Measurements from ENCODE around the gene RPL35.

Gene RPL35

DNA sequence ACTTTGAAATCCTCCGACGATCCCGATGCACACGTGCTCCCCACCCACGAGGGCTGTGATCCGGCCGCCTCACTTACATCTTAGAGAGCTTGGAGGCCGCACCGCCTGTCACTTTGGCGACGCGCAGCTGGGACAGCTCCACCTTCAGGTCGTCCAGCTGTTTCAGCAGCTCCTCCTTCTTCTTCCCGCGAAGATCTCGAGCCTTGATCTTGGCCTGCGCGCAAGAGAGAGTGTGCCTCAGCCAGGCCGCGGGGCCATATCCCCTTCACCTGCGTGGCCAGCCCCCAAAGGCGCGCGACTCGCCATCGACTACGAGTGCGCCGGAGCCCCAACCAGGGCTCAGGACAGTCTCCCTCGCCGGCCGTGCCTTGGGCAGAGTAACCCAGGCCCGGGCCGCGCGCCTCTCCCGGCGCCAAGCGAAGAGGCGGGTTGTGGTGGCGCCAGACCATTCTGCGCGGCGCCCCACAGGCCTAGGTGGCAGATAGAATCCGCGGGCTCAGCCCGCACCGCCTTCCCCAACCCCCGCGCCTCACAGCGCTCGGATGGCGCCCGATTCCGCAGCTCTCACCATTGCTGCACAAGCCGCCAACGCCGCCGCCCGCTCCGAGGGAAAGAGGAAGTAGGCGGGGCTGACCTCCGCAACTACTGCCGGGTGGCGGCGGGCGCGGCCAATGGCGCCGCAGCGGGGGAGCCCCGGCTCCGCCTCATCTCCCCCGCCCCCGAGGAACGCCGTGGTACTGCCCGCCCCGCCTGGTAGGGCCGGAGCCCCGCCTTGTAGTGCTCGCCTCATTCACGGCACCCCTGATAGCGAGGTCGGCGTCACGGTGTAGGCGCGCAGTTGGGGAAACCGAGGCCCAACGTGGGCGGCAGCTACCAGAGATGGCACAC, at the start of gene RPL35, which contains the start of gene ARPC5L:
Gene RPL35, minus strand, starts transcription at position 616 of the 888 bp plus-strand sequence. Its CDS starts 45 bp downstream, at position 571.
Gene ARPC5L, plus strand, starts transcription at position 789 of the 888 bp plus-strand sequence. CDS start 7,161 bp downstream, outside the sequence.
- DNase-seq (ENCODE audit: low read depth), result peak; percentile 94

DNA sequence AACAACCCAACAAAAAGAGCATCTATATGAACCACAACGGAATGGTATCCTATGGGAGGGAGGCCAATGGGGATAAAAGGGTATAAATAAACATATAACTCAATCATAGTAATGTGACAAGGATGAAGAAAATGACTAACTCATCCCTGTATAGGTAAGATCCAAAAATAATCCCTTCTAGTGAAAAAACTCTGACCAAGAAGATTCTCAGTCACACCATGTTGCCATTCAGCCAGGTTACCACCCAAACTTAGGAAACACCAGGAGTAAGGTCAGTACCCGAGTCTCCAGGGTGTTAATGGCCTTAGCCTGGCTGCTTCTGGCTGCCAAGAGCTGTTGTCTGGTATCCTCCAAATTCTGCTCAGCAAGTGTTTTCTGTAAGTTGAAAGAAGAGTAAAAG, 46.3 kb upstream of the RPL35 start:
- no peak for DNase-seq (ENCODE audit: low read depth)

DNA sequence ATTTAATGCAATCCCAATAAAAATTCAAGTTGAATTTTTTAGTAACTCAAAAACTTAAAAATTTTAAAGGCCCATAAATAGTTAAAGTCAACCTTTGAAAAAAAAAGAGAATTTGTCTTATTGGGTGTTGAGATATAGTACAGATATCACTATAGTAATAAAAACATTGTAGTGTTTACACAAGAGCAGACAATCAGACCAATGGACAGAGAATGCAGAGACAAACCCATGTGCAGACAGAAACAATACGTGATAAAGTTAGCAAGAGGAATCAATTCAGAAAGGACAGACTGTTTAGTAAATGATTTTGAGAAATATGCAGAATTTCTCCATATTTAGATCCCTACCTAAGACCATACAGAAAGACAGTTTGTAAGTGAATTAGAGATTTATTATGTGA, 45.2 kb upstream of the RPL35 start:
- no peak for DNase-seq (ENCODE audit: low read depth)

DNA sequence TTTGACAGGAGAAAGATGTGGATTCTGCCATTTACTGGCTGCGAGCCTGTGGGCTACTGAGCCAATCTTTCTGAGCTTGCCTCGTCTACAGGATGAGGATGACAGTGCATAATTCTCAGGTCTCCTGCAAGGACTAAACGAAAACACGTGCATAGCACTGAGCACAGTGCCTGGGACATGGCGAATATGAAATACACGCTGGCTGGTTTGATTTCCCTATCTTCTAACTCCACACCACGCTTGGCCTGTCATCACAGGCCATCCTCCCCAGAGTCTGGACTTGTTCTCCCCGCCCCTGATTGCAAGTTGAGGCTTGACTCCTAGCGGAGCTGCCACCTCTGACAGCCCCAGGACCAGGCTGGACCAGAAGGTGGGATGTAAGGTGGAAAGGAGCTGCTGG, 38.1 kb upstream of the RPL35 start:
- no peak for DNase-seq (ENCODE audit: low read depth)

DNA sequence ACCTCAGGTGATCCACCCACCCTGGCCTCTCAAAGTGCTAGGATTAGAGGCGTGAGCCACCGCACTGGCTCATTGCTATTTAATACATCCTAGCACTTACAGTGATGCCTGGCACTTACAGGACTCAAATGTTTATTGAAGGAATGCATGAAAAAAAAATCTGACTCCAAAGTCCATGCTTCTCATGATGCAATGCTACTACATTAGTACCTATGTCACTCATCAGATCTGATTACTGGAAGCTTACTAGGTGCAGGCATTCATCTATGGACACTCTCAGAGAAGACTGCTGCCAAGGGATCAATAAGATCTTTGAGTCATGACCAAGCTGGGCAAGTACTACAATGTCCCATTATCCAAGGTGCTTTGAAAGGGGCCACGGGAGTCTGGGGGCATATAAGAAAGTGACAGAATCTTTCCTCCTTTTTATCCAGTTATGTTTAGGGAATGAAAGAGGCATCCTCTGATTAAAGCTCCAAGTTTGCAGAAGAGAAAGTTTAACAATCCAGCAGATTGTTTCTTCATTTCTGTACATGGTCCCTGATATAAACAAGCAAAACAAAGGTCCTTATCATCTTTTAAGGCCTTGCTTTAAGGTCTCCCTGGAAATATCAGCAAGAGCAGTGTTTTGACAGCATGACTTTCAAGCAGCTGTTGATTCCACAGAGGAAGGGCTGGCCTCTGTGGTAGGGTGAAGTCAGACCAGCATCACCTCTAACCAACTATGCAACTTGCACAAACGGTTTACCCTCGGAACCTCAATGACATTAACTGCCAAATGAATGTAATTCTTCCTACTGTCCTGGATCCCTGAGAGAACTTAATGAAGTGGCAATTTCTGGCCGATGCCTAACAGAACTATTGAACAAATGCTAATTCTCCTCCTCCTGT, 36.1 kb upstream of the RPL35 start:
- no peak for DNase-seq (ENCODE audit: low read depth)

DNA sequence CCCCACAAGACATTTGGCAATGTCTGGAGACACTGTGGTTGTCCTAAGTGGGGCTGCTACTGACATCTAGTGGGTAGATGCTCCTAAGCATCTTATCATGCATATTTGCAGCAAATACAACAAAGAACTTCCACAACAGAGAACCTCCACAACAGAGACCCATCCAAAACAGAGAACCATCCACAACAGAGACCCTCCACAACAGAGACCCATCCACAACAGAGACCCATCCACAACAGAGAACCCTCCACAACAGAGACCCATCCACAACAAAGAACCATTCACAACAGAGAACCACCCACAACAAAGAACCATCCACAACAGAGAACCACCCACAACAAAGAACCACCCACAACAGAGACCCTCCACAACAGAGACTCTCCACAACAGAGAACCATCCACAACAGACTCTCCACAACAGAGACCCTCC, 33.0 kb upstream of the RPL35 start:
- DNase-seq (ENCODE audit: low read depth), result peak; percentile 13

DNA sequence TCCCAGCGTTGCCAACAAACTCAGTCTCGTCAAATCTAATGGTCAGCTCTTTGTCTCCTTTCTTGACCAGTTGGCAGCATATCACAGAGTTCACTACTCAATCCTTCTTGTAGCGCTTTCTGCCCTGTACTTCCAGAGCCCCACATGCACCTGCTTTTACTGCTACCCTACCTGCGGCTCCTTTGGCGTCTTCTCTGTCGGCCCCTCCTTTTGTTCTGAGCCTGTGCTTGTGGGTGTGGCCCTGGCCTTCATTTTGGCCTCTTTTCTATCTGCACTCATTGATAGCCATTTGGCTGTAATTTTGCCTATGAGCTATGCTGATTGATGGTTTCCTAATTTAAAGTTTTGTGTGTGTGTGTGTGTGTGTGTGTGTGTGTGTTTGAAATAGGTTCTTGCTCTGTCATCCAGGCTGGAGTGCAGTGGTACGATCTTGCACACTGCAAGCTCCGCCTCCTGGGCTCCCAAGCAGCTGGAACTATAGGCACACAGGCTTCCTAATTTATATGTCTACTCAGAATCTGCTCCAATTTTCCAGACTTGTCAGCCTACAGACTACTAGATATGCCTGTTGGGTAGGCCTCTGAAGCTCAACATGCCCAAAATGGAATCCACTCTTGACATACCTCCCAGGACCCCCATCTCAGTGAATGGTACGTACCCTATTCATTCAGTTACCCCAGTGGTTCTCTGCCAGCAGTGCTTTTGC, 32.4 kb upstream of the RPL35 start:
- no peak for DNase-seq (ENCODE audit: low read depth)

DNA sequence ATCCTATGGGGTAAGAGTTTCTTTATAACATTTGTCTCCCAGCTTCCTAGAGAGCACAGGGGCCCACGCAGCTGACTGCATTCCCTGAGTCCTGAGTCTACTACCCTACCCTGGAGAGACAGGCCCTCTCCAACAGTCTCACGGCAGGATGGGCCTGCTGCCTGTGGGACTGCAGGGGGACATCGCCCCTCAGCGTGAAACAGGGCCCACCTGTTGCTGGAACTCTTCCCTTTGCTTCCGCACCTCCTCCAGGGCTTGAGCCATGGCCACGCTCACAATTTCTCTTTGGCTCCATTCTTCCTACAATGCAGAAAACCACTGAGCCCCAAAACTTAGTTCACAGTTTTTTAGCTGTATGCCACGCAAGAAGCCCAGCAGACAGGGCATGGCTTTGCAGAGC, 28.4 kb upstream of the RPL35 start:
- no peak for DNase-seq (ENCODE audit: low read depth)

DNA sequence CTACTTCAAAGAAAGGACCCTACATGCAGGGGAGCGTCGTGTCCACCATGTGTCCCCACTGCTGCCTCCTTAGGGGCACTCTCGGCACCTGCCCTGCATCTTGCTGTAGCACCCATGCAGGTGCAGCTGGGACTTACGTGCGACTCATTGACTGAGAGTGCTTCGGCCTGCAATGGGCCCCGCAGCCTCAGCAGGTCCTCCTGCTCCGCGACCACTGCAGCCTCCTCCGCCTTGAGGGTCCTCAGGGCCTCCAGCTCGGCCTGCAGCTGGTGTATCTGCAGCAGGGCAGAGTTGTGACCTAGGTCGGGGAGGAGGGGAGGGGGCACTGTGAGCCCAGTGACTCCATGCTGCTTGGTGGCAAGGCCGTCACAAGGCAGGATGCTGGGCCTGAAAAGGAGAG, 27.2 kb upstream of the RPL35 start:
- no peak for DNase-seq (ENCODE audit: low read depth)

DNA sequence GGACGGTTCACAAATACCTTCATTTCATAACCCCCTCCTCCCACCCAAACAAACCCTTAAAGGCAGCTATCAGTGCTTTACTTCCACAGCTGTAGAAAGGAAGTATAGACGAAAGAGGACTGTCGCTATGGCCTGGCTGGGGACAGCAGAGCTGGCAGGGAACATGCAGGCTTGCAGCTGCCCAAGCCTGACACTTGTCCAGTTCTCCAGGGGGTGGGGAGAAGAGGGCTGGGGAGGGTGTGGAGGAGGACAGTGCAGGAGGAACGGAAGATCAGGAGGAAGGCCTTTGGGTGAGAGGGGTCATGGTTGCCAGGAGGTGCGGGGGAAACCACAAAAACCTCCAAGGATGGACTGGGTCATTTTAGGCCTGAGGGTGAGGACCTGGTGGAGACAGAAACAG, 26.1 kb upstream of the RPL35 start:
- DNase-seq (ENCODE audit: low read depth), result no peak

DNA sequence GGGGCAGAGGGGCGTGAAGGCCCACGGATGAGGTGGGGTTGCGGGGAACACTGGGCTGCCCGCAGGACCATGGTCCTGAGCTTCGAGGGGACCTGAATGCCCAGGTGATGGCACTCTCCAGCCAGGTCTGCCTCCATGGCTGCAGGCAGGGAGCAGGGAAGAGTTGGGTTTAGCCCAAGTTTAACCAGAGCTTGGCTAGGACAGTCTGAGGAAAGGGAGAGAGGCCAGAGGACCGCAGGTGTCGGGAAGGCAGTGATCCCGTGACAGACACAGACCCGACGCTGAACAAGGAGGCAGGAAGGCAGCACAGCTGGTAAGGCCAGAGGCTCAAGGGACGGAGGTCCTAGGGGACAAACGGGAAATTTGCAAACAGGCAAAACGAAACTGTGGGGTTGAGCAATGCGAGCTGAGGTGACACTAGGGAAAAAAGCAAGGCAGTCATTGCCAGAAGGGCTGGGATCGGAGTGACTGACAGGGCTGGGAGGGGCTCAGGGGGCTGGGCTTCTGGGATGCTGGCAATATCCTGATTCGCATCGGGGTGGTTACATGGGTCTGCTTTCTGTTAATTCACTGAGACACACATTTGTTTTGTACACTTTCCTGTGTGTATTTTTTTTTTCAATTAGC, 25.2 kb upstream of the RPL35 start:
- no peak for DNase-seq (ENCODE audit: low read depth)

DNA sequence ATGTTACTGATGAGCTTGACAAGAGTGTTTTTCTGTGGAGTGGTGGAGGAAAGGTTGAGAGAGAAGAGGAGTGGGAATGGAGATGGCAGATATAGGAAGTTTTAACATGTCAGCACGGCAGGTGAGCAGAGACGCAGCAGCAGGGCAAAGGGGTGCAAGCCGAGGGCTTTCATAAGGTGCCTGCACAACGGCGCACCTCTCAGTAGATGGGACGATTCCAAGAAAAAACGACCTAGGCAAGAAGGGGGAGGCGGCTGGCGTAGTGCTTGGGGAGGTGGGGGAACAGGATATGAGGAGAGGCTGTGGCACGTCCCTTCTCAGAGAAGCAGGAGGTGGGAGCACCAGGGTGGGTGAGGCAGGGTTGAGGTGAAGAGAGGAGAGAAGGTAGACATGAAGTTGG, 24.7 kb upstream of the RPL35 start:
- no peak for DNase-seq (ENCODE audit: low read depth)

DNA sequence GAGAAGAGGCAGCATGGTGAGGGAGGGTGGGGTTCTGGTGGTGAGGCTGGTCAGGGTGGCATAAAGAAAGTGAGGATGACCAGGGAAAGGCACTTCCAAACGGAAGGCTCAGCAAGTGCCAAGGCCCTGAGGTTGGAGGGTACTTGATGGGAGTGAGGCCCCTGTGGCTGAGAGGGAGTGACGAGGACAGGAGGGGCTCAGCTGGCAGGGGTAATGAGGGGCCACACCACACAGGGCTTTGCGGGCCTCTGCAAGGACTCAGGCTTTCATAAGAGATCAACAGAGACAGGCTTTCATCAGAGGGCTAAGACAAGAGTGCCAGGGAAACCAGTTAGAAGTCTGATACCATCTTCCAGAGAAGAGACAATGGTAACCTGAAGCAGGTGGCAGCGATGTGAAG, 23.8 kb upstream of the RPL35 start:
- DNase-seq (ENCODE audit: low read depth), result no peak

DNA sequence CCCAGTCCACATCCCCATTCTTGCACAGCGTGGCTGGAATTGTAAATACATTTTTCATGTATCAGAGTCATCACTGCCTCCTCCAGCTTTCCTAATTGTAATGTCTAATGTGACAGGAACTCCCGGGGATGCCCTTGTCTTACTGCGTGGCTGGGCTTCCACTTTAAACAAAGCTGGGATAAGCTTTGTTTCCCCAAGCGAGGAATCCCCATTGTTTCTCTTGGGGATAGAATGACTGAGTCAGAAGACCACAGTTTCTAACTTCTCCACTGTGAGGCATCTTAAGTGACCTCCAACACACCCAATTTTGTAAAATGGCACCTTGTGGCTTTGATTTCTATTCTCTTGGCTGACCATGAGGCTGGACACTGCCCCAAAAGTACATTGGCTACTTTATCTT, 22.6 kb upstream of the RPL35 start:
- DNase-seq (ENCODE audit: low read depth), result no peak

DNA sequence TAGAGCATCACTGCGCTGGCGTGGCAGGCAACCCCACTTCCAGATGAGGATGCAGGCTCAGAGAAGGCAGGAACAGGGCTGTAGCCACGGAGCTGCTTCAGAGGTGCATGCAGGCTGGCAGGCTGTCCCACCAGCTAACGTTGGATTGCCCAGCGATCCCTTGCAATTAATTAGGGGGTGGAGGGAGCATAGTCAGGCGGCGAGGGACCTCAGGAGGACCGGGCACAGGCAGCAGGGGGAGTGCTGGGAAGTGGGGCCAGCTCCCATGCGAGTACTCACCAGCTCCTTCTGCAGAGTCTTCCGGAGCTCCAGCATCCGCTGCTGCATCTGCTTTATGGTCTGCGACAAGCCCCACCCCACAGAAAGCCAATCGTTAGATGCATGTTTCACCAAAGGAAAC, 20.5 kb upstream of the RPL35 start:
- DNase-seq (ENCODE audit: low read depth), result no peak

DNA sequence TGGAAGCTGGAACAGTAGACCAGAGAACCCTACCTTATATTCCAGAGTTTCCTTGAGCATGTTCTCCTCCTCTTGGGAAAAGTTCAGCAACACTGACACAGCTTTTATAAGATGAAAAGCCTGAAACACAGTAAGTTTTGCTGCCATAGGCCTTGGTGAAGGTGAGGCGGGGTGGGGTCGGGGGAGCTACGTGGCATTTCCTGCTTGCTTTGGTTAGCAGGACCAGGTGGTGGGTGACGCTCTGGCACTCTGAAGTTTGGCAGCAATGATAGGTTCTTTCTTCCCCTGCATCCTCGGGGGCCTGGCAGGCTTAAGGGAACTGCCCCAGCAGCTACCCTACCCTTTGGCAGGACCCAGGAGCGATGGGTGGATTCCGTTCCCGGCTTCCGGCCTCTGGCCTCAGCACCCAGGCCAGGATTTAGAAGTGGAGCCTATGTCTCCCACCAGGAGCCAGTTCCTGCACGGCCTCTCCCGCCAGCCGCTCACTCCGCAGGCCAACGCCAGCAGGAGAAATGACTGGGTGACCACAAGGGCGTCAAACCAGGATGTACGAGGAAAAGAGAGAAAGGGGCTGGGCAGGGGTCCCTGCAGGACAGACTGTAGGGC, 19.5 kb upstream of the RPL35 start:
- DNase-seq (ENCODE audit: low read depth), result no peak

DNA sequence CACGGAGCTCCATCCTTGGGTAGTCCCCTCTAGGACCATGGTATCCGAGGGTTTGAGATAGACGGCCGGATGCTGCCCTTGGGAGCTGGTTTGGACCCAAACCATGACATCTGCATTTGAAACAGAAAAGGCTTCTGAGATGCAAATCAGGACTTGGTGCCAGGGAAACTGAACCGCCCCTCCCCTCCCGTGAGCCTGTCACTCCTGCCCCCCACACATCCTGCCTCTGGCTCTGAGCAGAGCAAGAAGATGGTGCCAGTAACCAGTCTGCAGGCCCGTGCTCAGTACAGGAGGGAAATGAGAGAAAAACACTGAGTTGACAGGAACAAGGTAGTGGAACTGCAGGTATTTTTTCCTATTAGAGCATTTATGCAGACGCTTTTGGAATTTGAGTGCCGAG, 18.7 kb upstream of the RPL35 start:
- no peak for DNase-seq (ENCODE audit: low read depth)

DNA sequence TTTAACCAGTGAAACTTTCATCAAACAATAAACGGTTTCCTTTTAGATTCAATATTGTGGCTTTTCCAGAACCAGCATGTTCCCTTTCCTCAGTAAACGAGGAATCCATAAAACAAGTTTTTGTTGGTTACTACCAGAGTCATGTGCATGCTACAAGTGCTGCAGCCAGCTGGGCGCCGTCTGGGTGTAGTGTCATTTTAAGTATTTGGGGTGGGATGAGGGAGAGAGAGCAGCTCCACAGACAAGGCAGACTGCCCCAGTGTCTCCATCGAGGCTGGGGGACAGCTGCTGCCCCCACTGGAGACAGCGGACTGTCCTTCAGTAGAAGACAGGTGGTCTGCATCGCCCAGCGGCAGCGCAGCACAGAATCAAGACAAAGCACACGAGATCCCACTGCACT, 17.5 kb upstream of the RPL35 start:
- DNase-seq (ENCODE audit: low read depth), result no peak

DNA sequence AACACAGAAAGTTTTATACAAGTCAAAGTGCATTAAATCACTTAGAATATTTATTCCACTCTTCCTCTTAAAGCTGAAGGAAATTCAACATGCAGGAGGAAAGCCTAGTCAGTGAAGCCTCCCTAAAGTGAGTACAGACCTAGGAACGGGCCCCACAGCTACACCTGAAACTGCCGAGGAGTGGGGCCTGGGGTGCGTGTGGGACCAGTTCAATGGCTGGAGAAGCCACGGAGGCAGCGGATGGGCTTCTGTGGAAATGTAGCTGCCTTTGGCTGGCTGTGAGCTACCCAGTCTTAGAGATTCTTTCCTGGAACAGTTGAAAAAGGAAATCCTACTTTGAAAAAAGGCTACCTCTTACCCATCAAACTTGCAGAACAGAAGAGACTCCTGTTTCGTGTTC, 16.8 kb upstream of the RPL35 start:
- no peak for DNase-seq (ENCODE audit: low read depth)

DNA sequence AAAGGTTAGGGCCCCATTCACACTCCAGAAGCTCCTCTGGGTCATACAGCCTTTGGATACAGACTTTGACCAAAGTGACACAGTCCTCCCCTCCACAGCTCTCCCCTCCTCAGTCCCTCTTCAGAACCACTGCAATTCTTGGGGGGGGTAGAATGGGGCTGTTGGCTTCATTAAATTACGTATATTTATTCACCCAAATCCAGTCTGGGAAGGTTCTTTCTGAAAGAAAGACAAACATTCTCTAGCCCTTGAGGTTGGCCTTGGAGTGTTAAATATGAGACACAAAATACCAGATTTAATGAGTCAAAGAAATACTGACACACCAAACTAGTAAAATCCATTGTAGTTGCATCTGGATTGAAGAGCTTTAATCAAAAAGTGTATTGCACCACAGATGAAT, 16.3 kb upstream of the RPL35 start:
- no peak for DNase-seq (ENCODE audit: low read depth)

DNA sequence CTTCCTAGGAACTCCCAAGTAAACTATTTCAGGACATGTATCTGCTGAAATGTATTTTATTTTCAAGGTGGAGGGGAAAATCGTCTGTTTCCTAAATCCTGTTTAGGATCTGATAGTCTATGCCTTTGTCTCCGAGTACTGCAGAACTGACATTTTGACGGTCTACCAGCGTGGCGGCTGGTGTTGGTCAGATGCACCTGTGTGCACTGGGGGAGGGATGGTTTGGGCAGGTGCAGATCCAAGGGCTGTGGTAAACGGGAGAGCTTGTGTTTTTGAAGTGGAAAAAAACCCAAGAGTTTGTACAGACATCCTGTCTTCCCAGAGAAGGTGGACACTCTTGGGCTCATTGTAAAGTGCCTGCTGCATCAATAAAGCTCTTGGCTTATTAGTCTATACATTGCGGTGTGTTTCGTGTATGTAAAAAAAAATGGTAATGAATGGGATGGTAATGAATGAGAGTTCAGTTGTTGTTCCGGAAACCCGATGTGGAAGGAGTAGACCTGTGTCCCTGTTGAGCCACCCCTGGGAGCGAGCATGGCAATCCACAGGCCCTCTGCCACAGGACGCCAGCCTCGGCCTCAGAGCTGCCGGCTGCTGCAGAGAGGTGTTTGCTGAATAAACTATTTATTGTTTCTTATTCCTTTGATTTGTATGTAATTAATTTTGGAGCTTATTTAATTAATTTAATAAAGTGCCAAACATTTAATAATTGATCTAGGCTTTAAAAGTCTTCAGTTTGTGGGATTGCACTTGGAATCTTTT, 15.4 kb upstream of the RPL35 start:
- no peak for DNase-seq (ENCODE audit: low read depth)

Measured in activated T-cell treated with anti-CD3 and anti-CD28 coated beads for 1 hour (primary cell).